Measurements from ENCODE around the gene NFYB. TPM values are rescaled to one million over a fixed set of nuclear protein-coding genes. Genes with fewer than 3 reads are reported as not detected.

NFYB gene
- total RNA-seq, 1 experiment from 2014 or later: 36.7 TPM

- Histone ChIP-seq H3K9me2 (ENCODE audit: insufficient read depth) (no peaks in the 10 kb centered on the region), H3K36me3 (ENCODE audit: low read depth) (no peaks in the 10 kb centered on the region), H3K4me1 (replicated peaks; ENCODE audit: insufficient read depth) (no peaks in the 10 kb centered on the region), H3K9me3 (ENCODE audit: insufficient read depth, low read depth) (no peaks in the 10 kb centered on the region), H3K79me2 (ENCODE audit: low read depth) (no peaks in the 10 kb centered on the region), H4K20me1 (ENCODE audit: insufficient read depth) (no peaks in the 10 kb centered on the region), H3K4me3 (no peak overlapping the region), H3K27ac (no peak overlapping the region), H2AFZ (no peak overlapping the region), H3K4me2 (no peak overlapping the region), H3K27me3 (ENCODE audit: insufficient read depth, low read depth) (no peaks in the 10 kb centered on the region), H3F3A (ENCODE audit: insufficient read depth, low read depth) (peaks cover 18% of the 10 kb centered on the region; the same call in 1 of the 2 replicates)
- intact Hi-C loops (cut with micrococcal nuclease; ENCODE audit: unreplicated experiment): loop anchor here (1.0 to 5.0 kb wide), 3 partner anchors 53 to 225 kb away; partner anchors contain the start of gene TDG
- ChIA-PET CTCF (interaction anchor here (0.6 to 1.0 kb wide), 3 partner anchors 41 to 928 kb away, joined by 3 read pairs; no protein-coding TSS in a partner anchor), POLR2A (ENCODE audit: unreplicated experiment) (interaction anchor here (0.6 to 0.7 kb wide), 3 partner anchors 9 to 181 kb away, joined by 3 to 5 read pairs (median 4); a partner anchor contains a TSS)
- no peak for TF ChIP-seq EZH2 (IDR thresholded peaks at IDR 0.05; ENCODE audit: low read depth)
- no peak; the same call in 1 of the 2 replicates for TF ChIP-seq CTCF (conservative IDR thresholded peaks at IDR 0.05)
- no TSS peak for BruUV-seq (replicated peaks)
- DNase-seq: no peak
Measured at GRCh38 chr12:104109446-104110271, 28.4 kb downstream of the NFYB start.

GRCh38 chr12:104108755-104109445, 29.1 kb downstream of the NFYB start:
- Histone ChIP-seq H3F3A (ENCODE audit: insufficient read depth, low read depth) (peaks cover 18% of the 10 kb centered on the region; the same call in 1 of the 2 replicates), H3K9me2 (ENCODE audit: insufficient read depth) (no peaks in the 10 kb centered on the region), H3K4me3 (no peak overlapping the region), H3K79me2 (ENCODE audit: low read depth) (no peaks in the 10 kb centered on the region), H3K27me3 (ENCODE audit: insufficient read depth, low read depth) (no peaks in the 10 kb centered on the region), H3K36me3 (ENCODE audit: low read depth) (no peaks in the 10 kb centered on the region), H3K27ac (no peak overlapping the region), H4K20me1 (ENCODE audit: insufficient read depth) (no peaks in the 10 kb centered on the region), H3K4me1 (replicated peaks; ENCODE audit: insufficient read depth) (no peaks in the 10 kb centered on the region), H2AFZ (no peak overlapping the region), H3K4me2 (no peak overlapping the region), H3K9me3 (ENCODE audit: insufficient read depth, low read depth) (no peaks in the 10 kb centered on the region)
- peak; percentile 88 for TF ChIP-seq CTCF (conservative IDR thresholded peaks at IDR 0.05)
- TF ChIP-seq EZH2 (IDR thresholded peaks at IDR 0.05; ENCODE audit: low read depth): no peak
- ChIA-PET POLR2A (ENCODE audit: unreplicated experiment) (interaction anchor here (0.6 to 0.7 kb wide), 3 partner anchors 10 to 181 kb away, joined by 3 to 5 read pairs (median 4); a partner anchor contains a TSS), CTCF (interaction anchor here (0.6 to 1.0 kb wide), 4 partner anchors 41 to 1454 kb away, joined by 3 to 4 read pairs (median 3); no protein-coding TSS in a partner anchor)
- intact Hi-C loops (cut with micrococcal nuclease; ENCODE audit: unreplicated experiment): loop anchor here (1.0 to 5.0 kb wide), 3 partner anchors 52 to 225 kb away; partner anchors contain the start of gene TDG
- DNase-seq: peak; percentile 63 to 75
- no TSS peak for BruUV-seq (replicated peaks)

- no peak overlapping the region for H3K4me3 ChIP-seq
- CTCF ChIA-PET: no interaction called here
- no peaks in the 10 kb centered on the region for H3K36me3 ChIP-seq (ENCODE audit: low read depth)
- BruUV-seq (replicated peaks): no TSS peak
- H2AFZ ChIP-seq: no peak overlapping the region
- no peak for DNase-seq
- POLR2A ChIA-PET (ENCODE audit: unreplicated experiment): no interaction called here
- no peak for TF ChIP-seq CTCF (conservative IDR thresholded peaks at IDR 0.05)
- no peak for TF ChIP-seq EZH2 (IDR thresholded peaks at IDR 0.05; ENCODE audit: low read depth)
- no peaks in the 10 kb centered on the region for H3K4me1 ChIP-seq (replicated peaks; ENCODE audit: insufficient read depth)
- no peak overlapping the region for H3K27ac ChIP-seq
- no peaks in the 10 kb centered on the region for H3K27me3 ChIP-seq (ENCODE audit: insufficient read depth, low read depth)
- H3K4me2 ChIP-seq: no peak overlapping the region
- no peaks in the 10 kb centered on the region for H3K79me2 ChIP-seq (ENCODE audit: low read depth)
- H4K20me1 ChIP-seq (ENCODE audit: insufficient read depth): no peaks in the 10 kb centered on the region
- intact Hi-C loops (cut with micrococcal nuclease; ENCODE audit: unreplicated experiment): loop anchor here (5.0 kb wide), 1 partner anchor 140 kb away; the partner anchor contains the start of gene TDG
- peaks cover 11% of the 10 kb centered on the region; the same call in 1 of the 2 replicates for H3F3A ChIP-seq (ENCODE audit: insufficient read depth, low read depth)
- no peaks in the 10 kb centered on the region for H3K9me2 ChIP-seq (ENCODE audit: insufficient read depth)
- H3K9me3 ChIP-seq (ENCODE audit: insufficient read depth, low read depth): no peaks in the 10 kb centered on the region
Measured at GRCh38 chr12:104106965-104107364, 31.0 kb downstream of the NFYB start.

All from PC-9 (cell line).